ENCODE measurements around the gene MRPL12. TPM values are rescaled to one million over a fixed set of nuclear protein-coding genes. Genes with fewer than 3 reads are reported as not detected.
A peak's percentile ranks its signal among the peaks of the same experiment; 100 is the strongest.

Gene MRPL12
- total RNA-seq, 1 donor from 2014 or later, result 54.1 TPM

- peaks cover 14% of the 10 kb centered on the region for H3K27me3 Mint-ChIP-seq (ENCODE audit: low read depth)
- peaks cover 16% of the 10 kb centered on the region for H3K4me1 Mint-ChIP-seq
- TF ChIP-seq CTCF (IDR thresholded peaks at IDR 0.05; ENCODE audit: unreplicated experiment), result no peak
- H3K36me3 Mint-ChIP-seq, result no peaks in the 10 kb centered on the region
- DNase-seq (ENCODE audit: low spot score in 2 of 2, unreplicated experiment in 2 of 2), result no peak
- no peaks in the 10 kb centered on the region for H3K9me3 Mint-ChIP-seq
- H3K4me3 Mint-ChIP-seq, result peak overlapping the region; percentile 83
- no peak overlapping the region for H3K27ac Mint-ChIP-seq
Measured at GRCh38 chr17:81713004-81713555, 9.9 kb downstream of the MRPL12 start.

- Mint-ChIP-seq H3K27me3 (ENCODE audit: low read depth) (peaks cover 14% of the 10 kb centered on the region), H3K27ac (no peak overlapping the region), H3K36me3 (no peaks in the 10 kb centered on the region), H3K4me3 (peak overlapping the region; percentile 83), H3K4me1 (peaks cover 16% of the 10 kb centered on the region), H3K9me3 (no peaks in the 10 kb centered on the region)
- TF ChIP-seq CTCF (IDR thresholded peaks at IDR 0.05; ENCODE audit: unreplicated experiment), result no peak
- DNase-seq (ENCODE audit: low spot score in 2 of 2, unreplicated experiment in 2 of 2), result no peak
Measured at GRCh38 chr17:81713556-81714411, 10.6 kb downstream of the MRPL12 start.

GRCh38 chr17:81714412-81715106 is 11.4 kb downstream of the MRPL12 start:
- Mint-ChIP-seq H3K4me3 (no peak overlapping the region), H3K4me1 (peaks cover 16% of the 10 kb centered on the region), H3K36me3 (no peaks in the 10 kb centered on the region), H3K9me3 (no peaks in the 10 kb centered on the region), H3K27me3 (ENCODE audit: low read depth) (peaks cover 14% of the 10 kb centered on the region), H3K27ac (no peak overlapping the region)
- TF ChIP-seq CTCF (IDR thresholded peaks at IDR 0.05; ENCODE audit: unreplicated experiment), result no peak
- no peak for DNase-seq (ENCODE audit: low spot score in 2 of 2, unreplicated experiment in 2 of 2)

DNA sequence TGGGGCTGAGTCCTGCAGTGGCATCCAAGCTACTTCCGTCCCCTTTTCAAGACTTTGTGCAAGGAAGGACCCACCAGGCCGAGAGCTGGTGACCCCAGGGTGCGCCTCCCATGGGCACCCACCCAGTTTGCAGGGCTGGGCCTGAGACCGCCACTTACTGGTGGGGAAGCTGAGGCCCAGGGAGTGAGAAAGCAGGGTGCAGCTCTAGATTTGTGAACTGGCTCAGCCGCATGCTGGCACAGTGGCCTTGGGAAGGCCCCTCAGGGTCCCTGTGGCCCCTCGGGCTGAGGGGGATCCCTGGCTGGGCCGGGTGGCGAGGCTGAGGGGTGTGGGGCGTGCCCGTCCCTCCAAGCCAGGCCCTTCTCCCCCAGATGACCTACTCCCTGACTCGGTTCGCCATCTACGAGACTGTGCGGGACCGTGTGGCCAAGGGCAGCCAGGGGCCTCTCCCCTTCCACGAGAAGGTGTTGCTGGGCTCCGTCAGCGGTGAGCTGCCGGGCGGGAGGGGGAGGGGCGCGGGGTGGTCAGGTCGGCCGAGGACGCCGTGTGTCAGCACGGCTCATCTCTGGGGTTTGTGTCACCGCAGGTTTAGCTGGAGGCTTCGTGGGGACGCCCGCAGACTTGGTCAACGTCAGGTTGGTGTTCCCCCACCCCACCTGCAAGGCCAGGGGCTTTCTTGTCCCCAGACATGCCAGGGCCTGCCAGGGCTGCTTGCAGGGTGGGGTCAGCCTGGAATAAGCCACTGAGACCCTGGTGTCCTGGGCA is 12.1 kb downstream of the MRPL12 start:
- no peak overlapping the region for H3K4me3 Mint-ChIP-seq
- H3K9me3 Mint-ChIP-seq, result no peaks in the 10 kb centered on the region
- TF ChIP-seq CTCF (IDR thresholded peaks at IDR 0.05; ENCODE audit: unreplicated experiment), result no peak
- peaks cover 16% of the 10 kb centered on the region for H3K4me1 Mint-ChIP-seq
- peaks cover 11% of the 10 kb centered on the region for H3K27me3 Mint-ChIP-seq (ENCODE audit: low read depth)
- H3K27ac Mint-ChIP-seq, result no peak overlapping the region
- no peak for DNase-seq (ENCODE audit: low spot score in 2 of 2, unreplicated experiment in 2 of 2)
- no peaks in the 10 kb centered on the region for H3K36me3 Mint-ChIP-seq

GRCh38 chr17:81715872-81716673 is 12.9 kb downstream of the MRPL12 start:
- Mint-ChIP-seq H3K4me3 (no peak overlapping the region), H3K27ac (no peak overlapping the region), H3K9me3 (no peaks in the 10 kb centered on the region), H3K4me1 (peaks cover 10% of the 10 kb centered on the region), H3K36me3 (no peaks in the 10 kb centered on the region), H3K27me3 (ENCODE audit: low read depth) (peaks cover 3% of the 10 kb centered on the region)
- TF ChIP-seq CTCF (IDR thresholded peaks at IDR 0.05; ENCODE audit: unreplicated experiment), result no peak
- no peak for DNase-seq (ENCODE audit: low spot score in 2 of 2, unreplicated experiment in 2 of 2)

All from mesothelial cell of epicardium (in vitro differentiated cells).